Ishikawa (cell line): ENCODE measurements around the gene TBC1D9.

Experiments used
- CEBPB ChIP-seq: IDR thresholded peaks from 2 replicates; pipeline ENCODE4 v1.6.1; 2012
- CREB1 ChIP-seq: IDR thresholded peaks from 2 replicates; pipeline ENCODE4 v1.6.1; 2012; ENCODE audit warnings: low read depth
- EP300 ChIP-seq: IDR thresholded peaks from 2 replicates; pipeline ENCODE4 v1.6.1; 2012; ENCODE audit warnings: borderline replicate concordance
- FOXM1 ChIP-seq: IDR thresholded peaks from 2 replicates; pipeline ENCODE4 v1.6.1; 2012; ENCODE audit warnings: low read depth, borderline replicate concordance
- NFIC ChIP-seq: IDR thresholded peaks from 2 replicates; pipeline ENCODE4 v1.6.1; 2012
- RAD21 ChIP-seq: IDR thresholded peaks from 2 replicates; pipeline ENCODE4 v1.6.1; 2012; ENCODE audit warnings: low read depth
- TAF1 ChIP-seq: IDR thresholded peaks from 2 replicates; pipeline ENCODE4 v1.6.1; 2012; ENCODE audit warnings: low read depth, mild to moderate bottlenecking
- TCF12 ChIP-seq: IDR thresholded peaks from 2 replicates; pipeline ENCODE4 v1.6.1; 2012; ENCODE audit warnings: low read depth
- TEAD4 ChIP-seq: IDR thresholded peaks from 2 replicates; pipeline ENCODE4 v1.6.1; 2012
- YY1 ChIP-seq: IDR thresholded peaks from 2 replicates; pipeline ENCODE4 v1.6.1; 2012; ENCODE audit warnings: low read depth
- TF ChIP-seq, protein P1 (sequence below): IDR thresholded peaks from 2 replicates; pipeline ENCODE4 v1.6.1; 2012; ENCODE audit warnings: low read depth, mild to moderate bottlenecking
- TF ChIP-seq, protein P2 (sequence below): IDR thresholded peaks from 2 replicates; pipeline ENCODE4 v1.6.1; 2012

DNA sequence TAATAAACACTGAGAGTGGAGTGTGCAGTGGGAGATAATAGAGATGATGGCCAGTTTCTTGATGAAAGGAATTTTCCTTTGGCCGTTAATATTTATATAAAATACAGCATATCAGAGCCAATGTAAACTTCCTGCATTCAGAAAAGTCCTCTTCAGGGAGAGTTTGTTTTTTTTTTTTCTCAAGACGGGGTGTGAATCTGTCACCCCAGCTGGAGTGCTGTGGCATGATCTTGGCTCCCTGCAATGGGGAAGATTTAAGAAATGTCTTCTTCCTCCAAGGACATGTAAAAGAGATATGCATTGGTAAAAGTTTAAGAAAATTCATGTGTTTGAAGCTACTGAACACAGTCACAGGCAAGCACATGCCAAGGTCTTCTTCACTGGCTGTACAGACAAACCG, 25.4 kb upstream of the TBC1D9 start:
- TF ChIP-seq FOXM1 (no peak), NFIC (no peak), CREB1 (no peak), EP300 (no peak), RAD21 (no peak), TEAD4 (no peak), CEBPB (no peak), TAF1 (no peak), YY1 (no peak), TCF12 (no peak)
- TF ChIP-seq, protein P1, sequence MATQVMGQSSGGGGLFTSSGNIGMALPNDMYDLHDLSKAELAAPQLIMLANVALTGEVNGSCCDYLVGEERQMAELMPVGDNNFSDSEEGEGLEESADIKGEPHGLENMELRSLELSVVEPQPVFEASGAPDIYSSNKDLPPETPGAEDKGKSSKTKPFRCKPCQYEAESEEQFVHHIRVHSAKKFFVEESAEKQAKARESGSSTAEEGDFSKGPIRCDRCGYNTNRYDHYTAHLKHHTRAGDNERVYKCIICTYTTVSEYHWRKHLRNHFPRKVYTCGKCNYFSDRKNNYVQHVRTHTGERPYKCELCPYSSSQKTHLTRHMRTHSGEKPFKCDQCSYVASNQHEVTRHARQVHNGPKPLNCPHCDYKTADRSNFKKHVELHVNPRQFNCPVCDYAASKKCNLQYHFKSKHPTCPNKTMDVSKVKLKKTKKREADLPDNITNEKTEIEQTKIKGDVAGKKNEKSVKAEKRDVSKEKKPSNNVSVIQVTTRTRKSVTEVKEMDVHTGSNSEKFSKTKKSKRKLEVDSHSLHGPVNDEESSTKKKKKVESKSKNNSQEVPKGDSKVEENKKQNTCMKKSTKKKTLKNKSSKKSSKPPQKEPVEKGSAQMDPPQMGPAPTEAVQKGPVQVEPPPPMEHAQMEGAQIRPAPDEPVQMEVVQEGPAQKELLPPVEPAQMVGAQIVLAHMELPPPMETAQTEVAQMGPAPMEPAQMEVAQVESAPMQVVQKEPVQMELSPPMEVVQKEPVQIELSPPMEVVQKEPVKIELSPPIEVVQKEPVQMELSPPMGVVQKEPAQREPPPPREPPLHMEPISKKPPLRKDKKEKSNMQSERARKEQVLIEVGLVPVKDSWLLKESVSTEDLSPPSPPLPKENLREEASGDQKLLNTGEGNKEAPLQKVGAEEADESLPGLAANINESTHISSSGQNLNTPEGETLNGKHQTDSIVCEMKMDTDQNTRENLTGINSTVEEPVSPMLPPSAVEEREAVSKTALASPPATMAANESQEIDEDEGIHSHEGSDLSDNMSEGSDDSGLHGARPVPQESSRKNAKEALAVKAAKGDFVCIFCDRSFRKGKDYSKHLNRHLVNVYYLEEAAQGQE: no peak
- TF ChIP-seq, protein P2, sequence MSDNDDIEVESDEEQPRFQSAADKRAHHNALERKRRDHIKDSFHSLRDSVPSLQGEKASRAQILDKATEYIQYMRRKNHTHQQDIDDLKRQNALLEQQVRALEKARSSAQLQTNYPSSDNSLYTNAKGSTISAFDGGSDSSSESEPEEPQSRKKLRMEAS: no peak
